GM18511 (cell line): ENCODE data around the gene PTPRR.
A peak's percentile ranks its signal among the peaks of the same experiment; 100 is the strongest.

ENCODE experiments used
- ATAC-seq: cut with Tn5 transposase; IDR thresholded peaks from one replicate; pipeline ENCODE4 v1.9.1; 2021; ENCODE audit warnings: mild to moderate bottlenecking, moderate library complexity; ENCODE audit not compliant: unreplicated experiment

PTPRR gene

DNA sequence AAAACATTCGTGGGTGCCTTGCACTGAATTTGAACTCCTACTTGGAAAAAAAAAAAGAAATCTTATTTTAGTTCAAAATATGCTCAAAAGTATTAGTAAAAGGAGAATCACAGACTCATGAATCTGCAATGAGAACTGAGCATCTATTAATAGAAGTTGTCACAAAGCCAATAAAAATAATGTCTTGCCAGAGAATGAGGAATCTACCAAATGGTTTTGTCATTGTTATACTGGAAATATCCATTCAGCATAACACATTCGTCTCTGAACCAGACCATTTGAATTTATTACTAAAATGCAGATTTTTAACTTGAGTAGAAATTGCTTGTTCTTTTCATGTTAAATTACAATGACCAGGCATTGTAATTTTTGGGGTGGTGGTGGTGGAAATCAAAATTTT lies 271.7 kb downstream of the PTPRR start:
- ATAC-seq: no peak

DNA sequence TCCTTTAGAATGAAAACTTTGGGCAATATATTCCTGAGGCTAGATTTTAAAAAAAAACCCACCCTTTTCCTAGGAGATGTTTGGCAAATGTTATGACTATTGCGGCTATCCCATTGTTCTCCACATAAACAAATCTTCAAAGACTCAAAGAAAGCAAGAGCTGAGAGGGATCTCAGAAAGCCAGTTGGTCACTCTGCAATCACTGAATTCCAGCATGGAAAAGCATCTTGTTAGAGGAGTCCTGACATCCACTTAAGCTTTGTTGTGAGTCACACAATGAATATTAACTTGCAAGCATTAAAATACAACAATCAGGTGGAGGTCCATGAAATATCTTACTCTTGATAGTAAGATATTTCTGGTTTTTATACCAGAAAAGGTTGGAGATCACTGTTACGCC lies 272.3 kb downstream of the PTPRR start:
- no peak for ATAC-seq

DNA sequence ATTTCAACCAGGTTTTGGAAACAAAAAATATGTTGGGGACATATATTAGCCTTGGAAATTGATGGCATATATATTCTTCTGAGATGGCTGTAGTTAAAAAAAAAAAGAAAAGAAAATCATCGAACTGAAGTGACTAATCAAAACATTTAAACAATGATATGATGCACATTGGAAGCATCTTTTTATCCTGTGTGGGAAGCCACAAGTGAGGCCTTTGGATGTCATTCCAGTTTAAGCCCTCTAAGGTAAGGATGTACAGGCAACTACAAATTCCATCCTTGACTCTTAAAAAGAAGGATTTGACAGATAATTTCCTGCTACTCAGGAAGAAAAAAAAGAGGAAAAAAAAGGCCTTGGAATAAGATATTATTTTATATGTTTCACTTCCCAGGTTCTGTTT lies 273.7 kb downstream of the PTPRR start:
- ATAC-seq: no peak

DNA sequence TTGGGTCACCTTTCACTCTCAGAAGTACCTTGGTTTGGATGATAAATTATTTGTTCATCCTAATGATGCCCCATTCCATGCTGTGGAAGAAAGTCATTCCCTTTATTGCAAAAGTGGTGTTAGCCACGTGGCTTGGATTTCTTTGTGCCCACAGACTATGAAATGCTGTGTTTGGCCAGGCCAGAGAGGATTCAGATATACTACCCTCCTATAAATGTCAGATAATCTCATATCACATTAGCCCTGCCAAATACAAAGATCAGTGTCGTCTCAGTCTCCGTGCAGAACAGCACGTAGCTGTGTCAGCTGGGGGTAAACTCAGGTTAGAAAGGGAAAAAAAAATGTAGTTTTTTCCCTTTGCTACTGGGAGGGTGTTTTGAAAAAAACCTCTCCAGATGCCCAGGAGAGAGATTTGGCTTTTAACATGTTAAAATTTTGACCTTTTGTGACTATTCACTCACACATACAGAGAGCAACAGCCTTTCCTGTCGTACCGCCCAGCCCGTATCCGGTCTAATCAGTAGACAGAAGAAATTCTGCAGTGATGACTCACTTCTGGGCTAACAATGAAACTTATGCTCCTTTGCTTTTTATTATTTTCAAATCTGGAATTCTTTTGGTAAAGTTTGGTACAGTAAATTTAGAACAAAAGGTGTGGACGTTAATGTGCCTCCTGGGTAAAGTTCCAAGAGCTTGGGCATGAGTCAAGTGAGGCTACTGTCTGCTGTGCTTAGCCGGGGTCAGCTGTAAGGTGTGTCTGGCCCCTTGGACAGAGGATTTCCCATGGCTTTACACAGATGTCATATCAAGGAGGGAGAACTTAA lies 274.8 kb downstream of the PTPRR start:
- ATAC-seq: peak; percentile 86

DNA sequence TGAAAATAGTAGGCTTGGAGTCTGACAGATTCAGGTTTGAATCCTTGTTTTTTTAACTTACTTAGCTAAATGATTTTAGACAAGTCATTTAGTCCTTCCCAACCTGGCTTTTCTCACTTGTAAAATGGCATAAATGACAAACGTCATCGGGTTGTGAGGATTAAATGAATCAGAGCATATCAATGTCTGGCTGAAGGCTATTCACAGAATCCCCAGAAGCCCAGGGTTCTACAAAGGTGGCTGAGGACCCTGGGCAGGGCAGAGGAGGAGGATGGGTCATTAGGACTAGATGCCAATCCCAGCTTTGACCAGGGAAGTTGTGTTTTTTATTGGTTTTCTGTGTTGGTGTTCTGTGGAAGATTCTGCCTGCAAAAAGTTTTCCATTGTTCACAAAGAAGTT lies 275.7 kb downstream of the PTPRR start:
- ATAC-seq: no peak

DNA sequence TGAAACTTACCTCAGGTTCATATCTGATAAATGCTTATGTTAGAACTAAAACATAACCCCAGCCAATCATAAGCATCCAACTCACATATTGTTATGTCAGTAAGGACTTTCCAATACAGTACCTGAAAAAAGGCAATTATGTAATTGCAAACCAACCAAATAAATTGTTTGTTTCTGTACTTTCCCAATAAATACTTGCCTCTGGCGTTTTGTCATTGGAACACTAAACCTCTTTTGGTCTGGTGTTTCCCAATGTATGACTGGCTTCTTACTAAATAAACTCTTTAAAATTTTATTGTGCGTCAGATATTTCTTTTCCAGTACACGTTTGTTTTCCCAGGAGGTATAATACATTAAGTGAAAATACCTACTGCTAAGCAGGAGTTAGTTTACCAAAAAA lies 276.6 kb downstream of the PTPRR start:
- ATAC-seq: no peak

DNA sequence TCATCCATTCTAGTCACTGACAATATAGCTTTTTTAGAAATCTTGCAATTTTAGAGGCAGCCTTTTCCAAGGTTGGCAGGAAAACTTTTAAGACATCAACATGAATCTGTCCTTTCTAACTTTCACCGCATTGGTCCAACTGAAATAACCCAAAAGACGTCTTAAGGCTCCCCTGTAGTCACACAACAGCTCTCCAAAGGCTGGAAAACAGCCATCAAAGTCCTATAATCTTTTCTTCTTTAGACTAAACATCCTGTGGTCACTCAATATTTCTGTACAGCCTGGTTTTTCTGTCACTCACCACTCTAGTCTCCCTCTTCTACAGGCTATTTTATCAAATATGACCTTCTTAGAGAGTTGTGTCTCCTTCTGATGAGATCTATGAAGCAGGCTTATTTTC lies 278.8 kb downstream of the PTPRR start:
- ATAC-seq: no peak

DNA sequence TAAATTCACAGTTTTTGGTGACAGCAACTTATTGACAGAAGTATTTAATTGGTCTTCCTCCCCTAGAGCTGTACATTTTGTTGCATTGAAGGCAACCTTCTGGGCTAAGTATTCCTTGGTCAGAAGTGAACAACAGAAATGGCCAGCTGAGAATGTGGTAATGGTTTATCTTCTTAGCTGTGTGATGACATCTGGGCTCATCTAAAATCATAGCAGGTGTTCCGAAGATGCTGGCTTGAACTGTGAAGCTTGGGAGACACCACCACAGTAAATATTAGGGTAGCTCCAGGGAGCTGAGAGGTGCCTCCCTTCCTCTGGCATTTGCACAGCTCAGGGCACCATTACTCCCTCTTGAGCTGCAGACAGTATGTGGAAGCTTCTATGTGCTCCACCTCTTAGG lies 279.6 kb downstream of the PTPRR start:
- ATAC-seq: no peak

DNA sequence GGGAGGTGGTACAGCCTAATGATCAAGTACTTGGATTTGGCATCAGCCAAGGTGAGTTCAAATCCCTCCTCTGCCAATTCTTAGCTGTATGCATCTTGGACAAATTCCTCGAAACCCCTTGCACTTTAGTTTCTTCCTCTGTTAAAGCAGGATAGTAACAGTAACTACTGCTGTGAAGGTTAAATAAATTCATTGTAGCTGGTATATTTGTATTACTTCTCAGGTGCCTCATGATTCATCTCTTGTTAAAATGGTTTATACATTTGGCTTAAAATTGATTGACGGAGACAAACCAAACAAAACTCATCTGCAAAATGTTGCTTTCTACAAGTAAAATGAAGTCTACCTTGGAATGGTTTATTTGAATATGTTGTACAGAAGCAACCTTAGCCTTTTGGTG lies 281.0 kb downstream of the PTPRR start:
- no peak for ATAC-seq

DNA sequence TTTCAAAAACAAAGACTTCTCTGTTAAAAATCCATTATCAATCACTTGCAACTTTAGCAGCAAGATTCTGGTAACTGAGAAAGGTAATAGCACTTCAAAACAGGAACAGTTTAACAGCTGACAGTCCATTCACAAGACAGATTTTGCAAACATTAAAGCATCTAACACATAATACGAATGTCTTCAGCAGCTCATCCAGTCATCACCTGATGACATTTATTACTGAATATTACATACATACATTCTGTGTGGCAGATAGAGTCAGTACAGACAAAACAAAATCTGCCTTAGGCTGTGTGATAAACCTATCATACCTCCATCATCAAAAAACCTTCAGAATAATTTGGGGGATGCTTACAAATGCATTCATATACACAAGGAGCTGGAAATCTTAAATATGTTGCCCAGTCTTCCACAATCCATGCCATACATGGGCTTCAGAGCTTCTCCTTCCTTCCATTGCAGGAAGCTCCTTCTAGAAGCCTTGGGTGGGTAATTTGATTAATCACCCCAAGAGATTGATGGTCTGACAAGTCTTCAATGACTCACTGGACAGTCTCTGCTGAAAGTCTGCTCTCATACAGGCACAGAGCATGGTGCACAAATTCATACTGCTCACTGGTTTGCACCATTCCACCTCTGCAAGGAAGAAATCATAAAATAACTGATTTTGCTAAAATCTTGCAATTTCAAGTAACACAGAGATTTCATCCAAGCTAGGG lies 281.7 kb downstream of the PTPRR start:
- ATAC-seq: no peak

DNA sequence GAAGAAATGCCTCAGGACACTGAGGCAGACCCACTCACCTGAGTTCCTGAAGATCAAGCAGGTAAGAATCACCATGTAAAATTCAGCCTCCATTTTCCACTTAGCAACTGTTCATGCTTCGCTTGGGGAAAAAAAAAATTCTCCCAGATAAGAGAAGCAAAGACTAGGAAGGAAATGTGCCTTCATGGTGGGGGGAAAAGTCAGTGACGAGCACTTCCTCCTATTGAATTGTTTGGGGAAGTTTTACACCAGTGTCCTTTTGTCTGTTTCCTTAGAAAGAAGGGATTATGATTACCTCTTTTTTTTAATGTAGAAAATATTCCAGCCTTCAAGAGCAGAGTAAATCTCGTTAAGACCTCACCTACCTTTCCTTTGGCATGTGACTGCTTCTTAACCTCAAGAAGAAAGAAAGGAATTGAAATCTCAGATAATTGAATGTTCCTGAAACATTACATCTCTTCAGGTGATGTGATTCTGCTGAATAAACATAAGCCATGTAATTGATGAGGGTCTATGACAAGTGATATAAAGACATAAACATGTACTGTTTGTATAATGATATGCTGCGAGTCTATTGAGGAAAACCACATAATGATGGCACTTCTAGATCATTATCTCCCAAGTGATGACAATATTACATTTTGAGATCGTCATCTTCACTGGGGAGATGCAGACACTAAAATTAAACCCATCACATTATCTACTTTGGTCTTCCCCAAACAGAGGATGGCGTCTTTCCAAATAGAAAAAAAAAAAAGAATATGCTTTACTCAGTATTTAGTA lies 283.0 kb downstream of the PTPRR start, which contains the start of gene PTPRB:
Gene PTPRB, minus strand, starts transcription at position 127 of the 783 bp plus-strand sequence. Its CDS starts 34 bp downstream, at position 93.
- no peak for ATAC-seq

DNA sequence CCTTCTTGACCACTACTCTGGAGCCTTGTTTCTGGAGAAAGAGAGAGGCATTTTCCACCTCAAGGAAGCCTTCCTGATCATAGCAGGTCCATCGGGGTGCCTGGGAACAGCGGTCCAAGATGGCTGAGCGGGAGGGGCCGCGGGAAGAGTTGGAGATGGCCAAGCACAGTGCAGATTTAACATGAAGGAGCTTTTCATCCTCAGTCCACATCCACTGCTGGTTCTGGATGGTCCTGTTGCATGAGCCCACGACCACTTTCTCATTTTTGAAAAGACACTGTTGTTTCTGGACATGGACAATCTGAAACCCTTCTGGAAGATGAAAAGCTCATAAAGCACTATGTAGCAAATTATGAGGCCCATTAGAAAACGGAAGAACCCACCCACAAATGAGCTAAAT lies 284.8 kb downstream of the PTPRR start:
- ATAC-seq: no peak

DNA sequence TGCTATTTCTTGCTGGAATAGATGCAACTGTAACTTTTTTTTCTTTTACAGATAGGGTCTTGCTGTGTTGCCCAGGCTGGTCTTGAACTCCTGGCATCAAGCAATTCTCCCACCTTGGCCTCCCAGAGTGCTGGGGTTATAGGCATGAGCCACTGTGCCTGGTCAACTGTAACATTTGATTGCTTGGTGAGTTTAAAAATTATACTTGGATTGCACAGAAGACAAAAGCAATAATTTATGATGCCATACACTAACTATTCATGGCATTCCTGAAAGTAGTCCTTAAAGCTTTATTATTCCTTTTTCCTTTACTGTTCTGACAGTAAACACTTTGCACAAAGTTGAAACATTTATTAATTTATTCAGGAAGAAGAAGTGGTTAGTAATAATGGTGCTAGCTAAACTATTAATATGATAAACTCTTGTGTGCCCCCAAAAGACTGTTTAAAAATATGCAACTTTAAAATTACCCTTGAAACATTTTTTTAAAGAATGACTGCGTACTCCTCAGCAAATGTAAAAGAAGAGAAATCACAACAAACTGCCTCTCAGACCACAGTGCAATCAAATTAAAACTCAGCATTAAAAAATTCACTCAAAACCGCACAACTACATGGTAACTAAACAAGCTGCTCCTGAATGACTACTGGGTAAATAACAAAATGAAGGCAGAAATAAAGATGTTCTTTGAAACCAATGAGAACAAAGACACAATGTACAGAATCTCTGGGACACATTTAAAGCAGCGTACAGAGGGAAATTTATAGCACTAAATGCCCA lies 291.6 kb downstream of the PTPRR start:
- ATAC-seq: no peak

DNA sequence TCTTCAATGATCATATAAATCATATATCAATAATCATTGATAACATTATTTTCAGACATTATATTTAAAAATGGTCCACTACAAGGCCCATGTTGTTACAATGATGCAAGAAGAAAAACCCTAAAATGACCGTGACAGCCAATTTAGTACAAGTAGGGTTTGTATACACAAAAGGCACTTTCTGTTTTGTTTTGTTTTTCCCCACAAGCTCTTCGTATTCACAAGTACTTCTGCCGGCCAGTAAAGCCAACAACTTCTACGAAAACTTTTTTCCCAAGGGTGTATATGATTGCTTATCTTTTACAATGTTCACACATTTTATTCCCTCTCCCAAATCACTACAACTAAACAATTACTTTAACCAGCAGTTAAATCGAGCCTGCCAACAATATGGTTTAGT lies 292.9 kb downstream of the PTPRR start:
- no peak for ATAC-seq

DNA sequence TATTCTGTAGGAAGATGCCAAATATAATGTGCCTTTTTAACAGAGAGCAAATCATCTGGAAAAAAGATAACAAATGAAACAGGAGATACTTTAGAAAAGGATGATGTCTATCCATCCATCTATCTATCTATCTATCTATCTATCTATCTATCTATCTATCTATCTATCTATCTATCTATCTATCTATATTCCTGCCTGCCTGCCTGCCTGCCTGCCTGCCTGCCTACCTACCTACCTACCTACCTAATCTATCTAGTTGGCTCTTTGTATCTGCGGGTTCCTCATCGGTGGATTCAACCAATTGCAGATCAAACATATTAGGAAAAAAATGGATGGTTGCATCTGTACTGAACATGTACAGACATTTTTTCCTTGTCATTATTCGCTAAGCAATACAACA lies 294.4 kb downstream of the PTPRR start:
- ATAC-seq: no peak

DNA sequence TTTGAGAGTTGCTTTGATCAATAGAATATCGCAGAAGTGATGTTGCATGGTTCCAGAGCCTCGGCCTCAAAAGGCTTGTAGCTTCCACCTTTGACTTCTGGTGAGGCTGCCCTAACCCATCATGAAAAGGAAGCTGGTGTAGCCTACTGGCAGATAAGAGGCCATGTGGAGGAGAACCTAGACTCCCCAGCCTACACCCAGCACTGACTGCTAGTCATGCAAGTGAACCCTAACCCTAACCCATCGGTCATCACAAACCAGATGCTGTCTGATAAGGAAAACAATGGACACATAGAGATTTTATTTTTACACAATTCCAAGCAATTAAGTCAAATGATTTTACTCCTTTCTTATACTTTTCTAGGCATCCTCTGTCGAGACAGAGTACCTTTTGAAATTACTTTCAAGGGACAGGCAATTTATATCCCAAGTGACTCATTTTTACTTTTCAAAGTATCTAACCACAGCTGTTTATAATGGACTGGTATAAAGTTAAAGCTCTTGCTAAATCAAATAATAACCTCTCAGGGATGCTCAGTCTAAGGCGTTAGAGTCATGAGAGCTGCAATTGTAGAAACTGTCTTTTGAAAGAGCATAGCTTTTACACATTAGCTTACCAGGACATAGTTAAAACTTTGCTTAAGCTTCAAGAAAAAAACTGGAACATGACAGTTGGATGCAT lies 300.9 kb downstream of the PTPRR start:
- no peak for ATAC-seq

DNA sequence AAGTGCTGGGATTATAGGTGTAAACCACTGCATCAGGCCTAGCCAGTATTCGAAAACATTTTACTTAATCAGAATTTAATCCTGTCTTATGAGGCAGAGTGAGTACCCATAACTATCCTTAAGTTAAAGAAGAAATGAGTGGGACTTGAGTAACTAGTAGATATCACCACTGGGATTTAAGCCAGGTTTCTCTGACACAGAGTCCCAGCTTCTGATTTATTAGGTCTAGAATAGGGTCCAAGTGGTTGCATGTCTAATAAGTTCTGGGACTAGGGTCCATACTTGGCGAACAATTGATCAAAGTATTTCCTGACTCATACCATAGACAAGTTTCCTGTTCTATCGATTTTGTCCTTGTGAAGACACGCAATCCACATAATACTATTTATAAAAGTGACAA lies 302.2 kb downstream of the PTPRR start:
- ATAC-seq: no peak

DNA sequence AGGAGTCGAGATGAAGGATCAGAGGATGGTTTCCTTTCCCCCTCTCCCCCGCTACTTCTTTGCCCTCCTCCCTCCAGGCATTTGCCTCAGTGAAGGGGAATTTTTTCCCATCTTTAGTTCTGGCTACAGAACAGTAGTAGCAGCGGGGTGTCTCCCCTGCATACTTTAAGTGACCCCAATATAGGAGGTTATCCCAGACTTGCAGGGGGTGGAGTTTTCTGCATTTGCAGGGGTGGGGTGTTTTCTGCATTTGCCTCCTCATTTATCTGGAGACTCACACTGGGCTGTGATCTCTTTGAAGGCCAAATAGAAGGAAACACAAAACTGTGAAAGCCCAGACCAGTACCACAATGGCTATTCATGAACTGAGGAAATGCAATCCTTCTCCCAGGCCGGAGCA lies 303.1 kb downstream of the PTPRR start:
- ATAC-seq: no peak

DNA sequence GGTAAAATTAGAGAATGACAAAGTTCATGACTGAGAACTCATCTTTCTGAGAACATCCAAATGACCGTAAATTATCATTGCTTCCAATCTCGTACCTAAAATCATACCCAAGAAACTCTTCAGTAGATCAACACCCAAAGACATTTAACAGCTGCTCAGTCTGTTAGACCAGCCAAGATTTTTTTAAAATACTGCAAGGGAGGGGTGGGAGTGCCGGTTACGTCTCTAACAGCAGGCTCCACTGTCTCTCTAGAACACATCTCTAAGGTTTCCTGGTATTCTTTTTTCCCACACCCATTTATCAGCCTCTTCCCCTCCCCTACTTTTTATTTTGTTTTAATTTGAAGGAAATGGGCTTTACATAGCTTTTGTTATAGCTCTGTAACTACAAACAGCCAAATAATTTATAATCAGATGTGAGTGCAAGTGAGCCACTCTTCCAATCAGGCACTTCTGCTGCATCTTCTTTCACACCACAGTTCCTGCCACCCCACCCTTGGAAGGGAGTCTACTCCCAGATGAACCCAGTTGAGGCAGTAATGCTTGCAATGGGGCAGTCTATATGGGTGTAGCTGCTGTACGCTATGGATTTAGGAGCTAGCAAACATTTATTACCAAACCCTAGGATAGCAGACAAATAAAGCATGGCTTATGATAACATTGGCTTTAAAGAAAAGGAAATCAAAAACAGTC lies 305.2 kb downstream of the PTPRR start:
- no peak for ATAC-seq
